A673 (cell line): Measurements from ENCODE around the gene LRRC4C. TPM values are rescaled to one million over a fixed set of nuclear protein-coding genes. Genes with fewer than 3 reads are reported as not detected.

Source experiments
- BruUV-seq: library from RNA; stranded (reverse); fragments of 400-500 nt; replicated peaks from 2 replicates; lab custom pipeline; 2021; lab: Mats Ljungman, UMichigan
- CTCF ChIA-PET: fragments of 300-600 bp; sonication (Branson Sonifier 250); formaldehyde crosslinking; loops from one replicate; lab custom pipeline; 2022; ENCODE audit warnings: antibody characterized with exemption; lab: Charles Lee
- POLR2A ChIA-PET: fragments of 300-600 bp; sonication (Branson Sonifier 250); formaldehyde crosslinking; loops from one replicate; lab custom pipeline; 2022; ENCODE audit warnings: antibody characterized with exemption; ENCODE audit not compliant: low non-redundant PET; lab: Charles Lee
- DNase-seq: peaks from one replicate; pipeline ENCODE4 v3.0.0-alpha.2; 2015; ENCODE audit warnings: low spot score
- H3K27ac ChIP-seq: fragments of 200-600 bp; sonication (generic); 2 replicates; pipeline ENCODE4 v1.5.1; 2016; ENCODE audit warnings: mixed run types, low read depth, mild to moderate bottlenecking, mixed read lengths, antibody characterized with exemption, low read length; ENCODE audit not compliant: poor library complexity, severe bottlenecking
- H3K27me3 ChIP-seq: fragments of 200-600 bp; sonication (generic); replicated peaks from 2 replicates; pipeline ENCODE4 v1.6.1; 2017; ENCODE audit warnings: mixed run types, low read depth, mild to moderate bottlenecking, mixed read lengths, antibody characterized with exemption, low read length; ENCODE audit not compliant: insufficient read depth, poor library complexity
- H3K36me3 ChIP-seq: fragments of 200-600 bp; sonication (generic); 2 replicates; pipeline ENCODE4 v1.6.1; 2016; ENCODE audit warnings: mixed run types, mild to moderate bottlenecking, mixed read lengths, antibody characterized with exemption, low read length; ENCODE audit not compliant: insufficient read depth, poor library complexity, severe bottlenecking
- H3K4me1 ChIP-seq: fragments of 200-600 bp; sonication (generic); 2 replicates; pipeline ENCODE4 v1.6.1; 2017; ENCODE audit warnings: mixed run types, mild to moderate bottlenecking, mixed read lengths, antibody characterized with exemption, low read length; ENCODE audit not compliant: insufficient read depth, poor library complexity, severe bottlenecking
- H3K4me3 ChIP-seq: fragments of 200-600 bp; sonication (generic); 2 replicates; pipeline ENCODE4 v1.5.1; 2016; ENCODE audit warnings: low read depth, mixed run types, mild to moderate bottlenecking, mixed read lengths, low read length; ENCODE audit not compliant: poor library complexity, severe bottlenecking
- H3K9me3 ChIP-seq: fragments of 200-600 bp; sonication (generic); 2 replicates; pipeline ENCODE4 v1.6.1; 2016; ENCODE audit warnings: mixed run types, low read depth, mild to moderate bottlenecking, mixed read lengths, antibody characterized with exemption, low read length; ENCODE audit not compliant: poor library complexity, severe bottlenecking
- CTCF ChIP-seq: fragments of 300-800, 200-600 bp; sonication (generic); conservative IDR thresholded peaks from 2 replicates; pipeline ENCODE4 v1.5.1; 2017; ENCODE audit warnings: low read depth, mild to moderate bottlenecking, antibody characterized with exemption, low read length, moderate library complexity, mixed read lengths
- EZH2 ChIP-seq: fragments of 200-600 bp; sonication (generic); IDR thresholded peaks from 2 replicates; pipeline ENCODE4 v1.6.1; 2017; ENCODE audit warnings: borderline replicate concordance, low read depth, mild to moderate bottlenecking, mixed read lengths, antibody characterized with exemption, low read length; ENCODE audit not compliant: poor library complexity, severe bottlenecking
- intact Hi-C: fragments of 100-400 bp; cut with micrococcal nuclease; formaldehyde crosslinking; loops from one replicate; pipeline ENCODE4 v1.10.0; 2022; ENCODE audit not compliant: unreplicated experiment
- total RNA-seq: library from RNA; stranded (reverse); gene quantifications from 2 replicates; pipeline ENCODE4 v1.2.3, GENCODE V29; 2021

The LRRC4C gene
- total RNA-seq, 1 experiment from 2014 or later: 38.3 TPM

- H3K36me3 ChIP-seq: no peaks in the 10 kb centered on the region
- no TSS peak for BruUV-seq
- ChIA-PET POLR2A (no interaction called here), CTCF (no interaction called here)
- TF ChIP-seq EZH2: no peak
- no peak for TF ChIP-seq CTCF
- DNase-seq: no peak
- no peak overlapping the region for H3K4me3 ChIP-seq
- H3K4me1 ChIP-seq: no peaks in the 10 kb centered on the region
- no peaks in the 10 kb centered on the region for H3K9me3 ChIP-seq
- H3K27me3 ChIP-seq: no peaks in the 10 kb centered on the region
- intact Hi-C loops: no loop called here
- no peak overlapping the region for H3K27ac ChIP-seq
Observed at GRCh38 chr11:41394521-41395195, 64.8 kb downstream of the LRRC4C start.

- BruUV-seq: no TSS peak
- no peaks in the 10 kb centered on the region for H3K36me3 ChIP-seq
- no peak for DNase-seq
- ChIA-PET CTCF (no interaction called here), POLR2A (no interaction called here)
- intact Hi-C loops: no loop called here
- H3K4me1 ChIP-seq: no peaks in the 10 kb centered on the region
- no peak for TF ChIP-seq CTCF
- no peak for TF ChIP-seq EZH2
- H3K27ac ChIP-seq: no peak overlapping the region
- no peaks in the 10 kb centered on the region for H3K9me3 ChIP-seq
- H3K4me3 ChIP-seq: no peak overlapping the region
- no peaks in the 10 kb centered on the region for H3K27me3 ChIP-seq
Observed at GRCh38 chr11:41392596-41392995, 66.9 kb downstream of the LRRC4C start.

- no peak for TF ChIP-seq EZH2
- TF ChIP-seq CTCF: no peak
- Histone ChIP-seq H3K27me3 (no peaks in the 10 kb centered on the region), H3K9me3 (no peaks in the 10 kb centered on the region), H3K27ac (no peak overlapping the region), H3K4me1 (no peaks in the 10 kb centered on the region), H3K4me3 (no peak overlapping the region), H3K36me3 (no peaks in the 10 kb centered on the region)
- POLR2A ChIA-PET: no interaction called here
- intact Hi-C loops: no loop called here
- no peak for DNase-seq
- CTCF ChIA-PET: no interaction called here
- no TSS peak for BruUV-seq
Observed at GRCh38 chr11:41389623-41390130, 69.8 kb downstream of the LRRC4C start.
